GM12878 (cell line): ENCODE data around the gene CFAP99. TPM values are rescaled to one million over a fixed set of nuclear protein-coding genes. Genes with fewer than 3 reads are reported as not detected.

Experiments used
- CHD2 ChIP-seq: IDR thresholded peaks from 2 replicates; pipeline ENCODE4 v1.6.1; 2011; ENCODE audit warnings: low read depth, low read length, improper control_type of control experiment, borderline replicate concordance
- ESRRA ChIP-seq: IDR thresholded peaks from 2 replicates; pipeline ENCODE4 v1.6.1; 2012; ENCODE audit warnings: mild to moderate bottlenecking, low read length, improper control_type of control experiment
- GATAD2B ChIP-seq: fragments of 450-650 bp; conservative IDR thresholded peaks from 2 replicates; pipeline ENCODE4 v1.6.1; 2017; ENCODE audit warnings: low read depth, mild to moderate bottlenecking, moderate library complexity
- HDAC2 ChIP-seq: fragments of 200-600 bp; sonication (generic); IDR thresholded peaks from 2 replicates; pipeline ENCODE4 v1.6.1; 2017
- IKZF1 ChIP-seq: fragments of 450-650 bp; conservative IDR thresholded peaks from 2 replicates; pipeline ENCODE4 v1.6.1; 2017; ENCODE audit warnings: antibody characterized with exemption, mild to moderate bottlenecking
- IKZF2 ChIP-seq, 2 experiments: fragments of 450-650 bp; IDR thresholded peaks; 2 replicates each; pipeline ENCODE4 v1.6.1; 2017; ENCODE audit warnings: mild to moderate bottlenecking in 2 of 2, moderate library complexity in 2 of 2
- NBN ChIP-seq: fragments of 450-650 bp; IDR thresholded peaks from 2 replicates; pipeline ENCODE4 v1.6.1; 2016
- NFYA ChIP-seq: IDR thresholded peaks from 2 replicates; pipeline ENCODE4 v1.6.1; 2011; ENCODE audit warnings: low read depth, mild to moderate bottlenecking, low read length, improper control_type of control experiment, borderline replicate concordance
- NR2F1 ChIP-seq: fragments of 450-650 bp; conservative IDR thresholded peaks from 2 replicates; pipeline ENCODE4 v1.6.1; 2017; ENCODE audit warnings: mild to moderate bottlenecking
- POU2F2 ChIP-seq: IDR thresholded peaks from 3 replicates; pipeline ENCODE4 v1.6.1; 2011; ENCODE audit warnings: low read depth, mild to moderate bottlenecking, low read length, borderline replicate concordance
- RUNX3 ChIP-seq: IDR thresholded peaks from 2 replicates; pipeline ENCODE4 v1.6.1; 2012; ENCODE audit warnings: low read length, inconsistent platforms
- SIN3A ChIP-seq: IDR thresholded peaks from 2 replicates; pipeline ENCODE4 v1.6.1; 2012; ENCODE audit warnings: low read depth, low read length, improper control_type of control experiment
- SMARCA5 ChIP-seq: fragments of 450-650 bp; IDR thresholded peaks from 2 replicates; pipeline ENCODE4 v1.6.1; 2017; ENCODE audit warnings: mild to moderate bottlenecking
- SMC3 ChIP-seq: IDR thresholded peaks from 2 replicates; pipeline ENCODE4 v1.6.1; 2011; ENCODE audit warnings: low read length, improper control_type of control experiment, borderline replicate concordance
- SPI1 ChIP-seq: IDR thresholded peaks from 2 replicates; pipeline ENCODE4 v1.6.1; 2011; ENCODE audit warnings: low read depth, mild to moderate bottlenecking, low read length, moderate library complexity, borderline replicate concordance; ENCODE audit not compliant: insufficient read depth
- STAT1 ChIP-seq: fragments of 450-650 bp; conservative IDR thresholded peaks from 2 replicates; pipeline ENCODE4 v1.6.1; 2014; ENCODE audit warnings: antibody characterized with exemption, mild to moderate bottlenecking
- YY1 ChIP-seq: IDR thresholded peaks from 2 replicates; pipeline ENCODE4 v1.6.1; 2011; ENCODE audit warnings: low read depth, mild to moderate bottlenecking, low read length
- polyA plus RNA-seq, 11 experiments: library from polyadenylated mRNA; depleted of rRNA in 4 of 11; unstranded in 6 of 11; stranded (reverse) in 5 of 11; fragments of >200 nt; fragmentation: Nextera tagmentation in 4 of 11; fragmentation: Illumina TruSeq in 1 of 11; extraction: Ambion mirVana in 4 of 11; extraction: Trizol in 1 of 11; gene quantifications; 1 replicate in 1 of 11; 2 replicates in 10 of 11; pipeline versions ENCODE4 v1.2.1 to v1.2.3, GENCODE V29; 2011 to 2016; ENCODE audit warnings: inconsistent platforms in 2 of 11, missing spikeins in 2 of 11, low read depth in 1 of 11
- total RNA-seq, 4 experiments: library from RNA; depleted of rRNA in 3 of 4; stranded (reverse); fragments of >200 nt in 3 of 4; fragmentation: Illumina TruSeq in 1 of 4; extraction: Trizol in 1 of 4; gene quantifications; 2 replicates each; pipeline versions ENCODE4 v1.2.1 to v1.2.3, GENCODE V29; 2013 to 2021

The CFAP99 gene
- total and polyA plus RNA-seq, 10 of the 15 experiments (the other 5 are each of a cell fraction or from before 2014, with no cell fraction given), result not detected

GRCh38 chr4:2441393-2442174 lies 22.8 kb downstream of the CFAP99 start (continued):
- TF ChIP-seq NBN (0 out of 2 replicates have a peak, but pooled peaks have one; percentile 35), HDAC2 (no peak), POU2F2 (0 out of 3 replicates have a peak, but pooled peaks have one; percentile 53), SPI1 (no peak), YY1 (peak; percentile 83), ESRRA (no peak), IKZF1 (peak; percentile 72), STAT1 (no peak), NR2F1 (0 out of 2 replicates have a peak, but pooled peaks have one; percentile 25), RUNX3 (peak; percentile 46; the same call in 1 of the 2 replicates), SIN3A (0 out of 2 replicates have a peak, but pooled peaks have one; percentile 36), IKZF2 (IDR thresholded peaks at IDR 0.05) (peak in 1 of 2 experiments; percentile 44; a peak in 1 of 4 replicates), GATAD2B (peak; percentile 77; the same call in 1 of the 2 replicates), SMARCA5 (peak; percentile 69; the same call in 1 of the 2 replicates), NFYA (no peak), SMC3 (peak; percentile 93), CHD2 (peak; percentile 29; the same call in 1 of the 2 replicates)
